Measurements from ENCODE around the gene FAM217A.

Gene FAM217A

GRCh38 chr6:4021133-4021853 is 57.6 kb downstream of the FAM217A start:
- peak; percentile 81 for DNase-seq

GRCh38 chr6:4020822-4021132 is 58.2 kb downstream of the FAM217A start:
- DNase-seq, result no peak

- no peak for DNase-seq
Observed at GRCh38 chr6:4018924-4019236, 60.1 kb downstream of the FAM217A start.
